IMR-90 (cell line): ENCODE results near the gene ARAP1. TPM values are rescaled to one million over a fixed set of nuclear protein-coding genes. Genes with fewer than 3 reads are reported as not detected.

ENCODE experiments used
- ATAC-seq: fragments of 200-7000 bp; cut with Tn5 transposase; 2 replicates; pipeline ENCODE4 v1.9.1; 2020; ENCODE audit warnings: low read depth, mild to moderate bottlenecking, moderate library complexity
- BruUV-seq: library from RNA; stranded (reverse); fragments of 400-500 nt; replicated peaks from 2 replicates; lab custom pipeline; 2021; lab: Mats Ljungman, UMichigan
- CTCF ChIA-PET: fragments of 300-600 bp; formaldehyde crosslinking; extraction: SDS; loops from one replicate; lab custom pipeline; 2021; ENCODE audit warnings: antibody characterized with exemption; lab: Yijun Ruan, JAX
- POLR2A ChIA-PET: fragments of 300-600 bp; sonication (Branson Sonifier 250); formaldehyde crosslinking; loops from one replicate; lab custom pipeline; 2022; ENCODE audit warnings: antibody characterized with exemption; ENCODE audit not compliant: unreplicated experiment; lab: Charles Lee
- DNase-seq: peaks from one replicate; pipeline ENCODE4 v3.0.0; 2013
- H2AFZ ChIP-seq: replicated peaks from 2 replicates; pipeline ENCODE3; 2013; ENCODE audit warnings: low read length, mild to moderate bottlenecking; ENCODE audit not compliant: poor library complexity
- H2AK5ac ChIP-seq: 2 replicates; pipeline ENCODE4 v1.6.1; 2013; ENCODE audit warnings: low read depth, low read length, inconsistent platforms
- H2AK9ac ChIP-seq: replicated peaks from 2 replicates; pipeline ENCODE3; 2013; ENCODE audit warnings: mild to moderate bottlenecking, low read depth, low read length, moderate library complexity; ENCODE audit not compliant: poor library complexity
- H2BK120ac ChIP-seq: 2 replicates; pipeline ENCODE4 v1.6.1; 2013; ENCODE audit warnings: low read depth, low read length, inconsistent platforms
- H2BK15ac ChIP-seq: 3 replicates; pipeline ENCODE4 v1.6.1; 2013; ENCODE audit warnings: low read depth, low read length, inconsistent platforms
- H2BK20ac ChIP-seq: 2 replicates; pipeline ENCODE4 v1.6.1; 2013; ENCODE audit warnings: low read depth, mild to moderate bottlenecking, inconsistent platforms, low read length, moderate library complexity
- H2BK5ac ChIP-seq: 2 replicates; pipeline ENCODE4 v1.6.1; 2013; ENCODE audit warnings: mild to moderate bottlenecking, low read depth, low read length, inconsistent platforms; ENCODE audit not compliant: poor library complexity, severe bottlenecking
- H3K14ac ChIP-seq: replicated peaks from 2 replicates; pipeline ENCODE4 v1.6.1; 2013; ENCODE audit warnings: low read depth, low read length, inconsistent platforms
- H3K18ac ChIP-seq: 2 replicates; pipeline ENCODE4 v1.6.1; 2013; ENCODE audit warnings: low read depth, low read length, control low read depth
- H3K23ac ChIP-seq: 2 replicates; pipeline ENCODE4 v1.6.1; 2013; ENCODE audit warnings: low read depth, low read length, inconsistent platforms
- H3K27ac ChIP-seq: 2 replicates; pipeline ENCODE4 v1.5.1; 2013; ENCODE audit warnings: mild to moderate bottlenecking, control low read depth, low read length; ENCODE audit not compliant: insufficient read depth
- H3K27me3 ChIP-seq: 2 replicates; pipeline ENCODE4 v1.6.1; 2013; ENCODE audit warnings: low read length; ENCODE audit not compliant: control insufficient read depth, insufficient read depth
- H3K36me3 ChIP-seq: 2 replicates; pipeline ENCODE4 v1.6.1; 2013; ENCODE audit warnings: low read length, mixed read lengths; ENCODE audit not compliant: control insufficient read depth, insufficient read depth
- H3K4ac ChIP-seq: 2 replicates; pipeline ENCODE4 v1.6.1; 2013; ENCODE audit warnings: low read depth, low read length, inconsistent platforms
- H3K4me1 ChIP-seq: 2 replicates; pipeline ENCODE4 v1.6.1; 2013; ENCODE audit warnings: low read length, mixed read lengths; ENCODE audit not compliant: control insufficient read depth, insufficient read depth
- H3K4me2 ChIP-seq: 2 replicates; pipeline ENCODE4 v1.6.1; 2013; ENCODE audit warnings: low read depth, mild to moderate bottlenecking, control low read depth, low read length, moderate library complexity
- H3K4me3 ChIP-seq: 2 replicates; pipeline ENCODE4 v1.5.1; 2013; ENCODE audit warnings: low read depth, mild to moderate bottlenecking, control low read depth, low read length, moderate library complexity; ENCODE audit not compliant: insufficient read depth
- H3K56ac ChIP-seq: 2 replicates; pipeline ENCODE4 v1.6.1; 2013; ENCODE audit warnings: low read length, inconsistent platforms; ENCODE audit not compliant: insufficient read depth; ENCODE audit errors: extremely low read depth
- H3K79me1 ChIP-seq, 2 experiments: 2 replicates each; pipeline ENCODE4 v1.6.1; 2013; ENCODE audit warnings: low read length in 2 of 2, inconsistent platforms in 1 of 2, low read depth in 1 of 2
- H3K9ac ChIP-seq: 2 replicates; pipeline ENCODE4 v1.6.1; 2013; ENCODE audit warnings: low read depth, low read length, control low read depth
- H3K9me1 ChIP-seq: 2 replicates; pipeline ENCODE4 v1.6.1; 2013; ENCODE audit warnings: low read length, inconsistent platforms; ENCODE audit not compliant: insufficient read depth
- H3K9me3 ChIP-seq: 2 replicates; pipeline ENCODE4 v1.6.1; 2013; ENCODE audit warnings: low read length; ENCODE audit not compliant: control insufficient read depth, insufficient read depth
- H4K20me1 ChIP-seq: 2 replicates; pipeline ENCODE4 v1.6.1; 2013; ENCODE audit warnings: low read length, inconsistent platforms; ENCODE audit not compliant: insufficient read depth
- H4K5ac ChIP-seq: 2 replicates; pipeline ENCODE4 v1.6.1; 2013; ENCODE audit warnings: mild to moderate bottlenecking, low read depth, low read length, control low read depth
- H4K8ac ChIP-seq, 2 experiments: 2 replicates each; pipeline ENCODE4 v1.6.1; 2013; ENCODE audit warnings: low read depth in 2 of 2, low read length in 2 of 2, control low read depth in 1 of 2, inconsistent platforms in 1 of 2
- H4K91ac ChIP-seq: 2 replicates; pipeline ENCODE4 v1.6.1; 2013; ENCODE audit warnings: low read depth, low read length, inconsistent platforms; ENCODE audit not compliant: insufficient read depth
- BHLHE40 ChIP-seq: fragments of 150-350 bp; IDR thresholded peaks from 2 replicates; pipeline ENCODE4 v1.6.1; 2016; ENCODE audit warnings: mild to moderate bottlenecking, low read depth, low read length
- CEBPB ChIP-seq: IDR thresholded peaks from 2 replicates; pipeline ENCODE4 v1.6.1; 2012; ENCODE audit warnings: low read depth, low read length, improper control_type of control experiment
- FOS ChIP-seq: fragments of 150-350 bp; IDR thresholded peaks from 2 replicates; pipeline ENCODE4 v1.6.1; 2016; ENCODE audit warnings: low read depth, low read length
- WGBS, 2 experiments: methylation state at CpG; one replicate each; pipeline versions ENCODE4 v1.1.5 to v1.1.7; 2013; ENCODE audit warnings: missing lambda C conversion rate in 2 of 2; ENCODE audit not compliant: insufficient read length in 1 of 2; ENCODE audit errors: extremely low coverage in 2 of 2; 5-methylcytosine and 5-hydroxymethylcytosine counted together
- dilution Hi-C: fragments of 300-500 bp; cut with HindIII; formaldehyde crosslinking; loops from one replicate; pipeline ENCODE4 v1.14.3; 2018; ENCODE audit warnings: low sequenced_read_pairs; ENCODE audit not compliant: unreplicated experiment
- in situ Hi-C: fragments of 300-500 bp; cut with MboI; formaldehyde crosslinking; loops from 3 replicates; pipeline ENCODE4 v1.14.3; 2019; ENCODE audit warnings: low sequenced_read_pairs, inconsistent platforms, mixed read lengths
- intact Hi-C: fragments of 100-400 bp; cut with micrococcal nuclease; formaldehyde crosslinking; loops from 2 replicates; pipeline ENCODE4 v1.10.0; 2022
- polyA plus RNA-seq, 3 experiments: library from polyadenylated mRNA; depleted of rRNA; stranded (reverse); fragments of >200 nt; gene quantifications; 2 replicates each; pipeline ENCODE4 v1.2.3, GENCODE V29; 2012; ENCODE audit warnings: low replicate concordance in 1 of 3
- total RNA-seq: library from RNA; depleted of rRNA; stranded (reverse); fragments of >200 nt; gene quantifications from 2 replicates; pipeline ENCODE4 v1.2.3, GENCODE V29; 2012
- TF ChIP-seq, protein P1 (sequence below): fragments of 150-350 bp; IDR thresholded peaks from 2 replicates; pipeline ENCODE4 v1.6.1; 2017; ENCODE audit warnings: mild to moderate bottlenecking, antibody characterized with exemption, low read length, low read depth

ARAP1 gene
- total and polyA plus RNA-seq, 2 of the 4 experiments (the other 2 are of a cell fraction) = 37.6 to 63.1 TPM

DNA sequence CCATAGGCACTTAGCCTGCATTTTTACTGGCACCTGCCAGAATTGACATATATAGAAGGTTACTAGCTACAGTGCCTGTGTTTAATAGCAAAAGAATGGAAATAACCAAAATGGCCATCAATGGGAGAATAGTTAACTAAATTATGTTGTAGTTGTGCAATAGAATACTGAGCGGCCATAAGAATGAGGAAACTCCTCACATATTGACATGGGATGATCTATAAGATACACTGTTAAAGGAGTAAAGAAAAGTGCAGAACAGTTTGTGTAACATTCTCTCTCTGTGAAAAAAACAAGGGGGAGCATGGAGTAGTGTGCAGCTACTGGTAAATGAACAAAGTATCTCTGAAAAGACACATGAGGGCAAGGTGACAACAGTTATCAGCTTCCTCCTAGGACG is 21.5 kb downstream of the ARAP1 start:
- no peaks in the 10 kb centered on the region for H3K27me3 ChIP-seq
- H3K9me1 ChIP-seq = peaks cover 5% of the 10 kb centered on the region; the same call in 1 of the 2 replicates
- H2BK20ac ChIP-seq = no peak overlapping the region
- no peak overlapping the region for H3K4me3 ChIP-seq
- no peak overlapping the region for H3K56ac ChIP-seq
- peaks cover 2% of the 10 kb centered on the region; the same call in 1 of the 2 replicates for H4K20me1 ChIP-seq
- peaks cover 2% of the 10 kb centered on the region; the same call in 1 of the 2 replicates for H3K36me3 ChIP-seq
- CTCF ChIA-PET = interaction anchor here (0.6 kb wide), 1 partner anchor 605 kb away, joined by 3 read pairs; no protein-coding TSS in a partner anchor
- no peak overlapping the region for H2BK120ac ChIP-seq
- dilution Hi-C loops = no loop called here
- H2AFZ ChIP-seq = no peak overlapping the region
- ATAC-seq = no peak
- H2BK5ac ChIP-seq = no peak overlapping the region
- no peak overlapping the region for H3K23ac ChIP-seq
- intact Hi-C loops = no loop called here
- no peak overlapping the region for H2AK5ac ChIP-seq
- no peak overlapping the region for H3K9ac ChIP-seq
- BruUV-seq = no TSS peak
- H3K14ac ChIP-seq = no peak overlapping the region
- H4K5ac ChIP-seq = no peak overlapping the region
- peaks cover 11 to 59% of the 10 kb centered on the region in 2 experiments; a peak in 3 of 4 replicates for H3K79me1 ChIP-seq
- no peak for DNase-seq
- no peak overlapping the region for H2AK9ac ChIP-seq
- in situ Hi-C loops = no loop called here
- H3K4me2 ChIP-seq = no peak overlapping the region
- H2BK15ac ChIP-seq = no peak overlapping the region
- TF ChIP-seq FOS = no peak
- TF ChIP-seq BHLHE40 = no peak
- TF ChIP-seq, protein P1, sequence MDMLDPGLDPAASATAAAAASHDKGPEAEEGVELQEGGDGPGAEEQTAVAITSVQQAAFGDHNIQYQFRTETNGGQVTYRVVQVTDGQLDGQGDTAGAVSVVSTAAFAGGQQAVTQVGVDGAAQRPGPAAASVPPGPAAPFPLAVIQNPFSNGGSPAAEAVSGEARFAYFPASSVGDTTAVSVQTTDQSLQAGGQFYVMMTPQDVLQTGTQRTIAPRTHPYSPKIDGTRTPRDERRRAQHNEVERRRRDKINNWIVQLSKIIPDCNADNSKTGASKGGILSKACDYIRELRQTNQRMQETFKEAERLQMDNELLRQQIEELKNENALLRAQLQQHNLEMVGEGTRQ = no peak
- TF ChIP-seq CEBPB = peak; percentile 36; the same call in 1 of the 2 replicates
- H3K18ac ChIP-seq = no peak overlapping the region
- H4K8ac ChIP-seq = no peak overlapping the region
- POLR2A ChIA-PET = no interaction called here
- H3K9me3 ChIP-seq = no peaks in the 10 kb centered on the region
- WGBS, 2 experiments = no CpG with 5 or more reads among the region's 2 CpGs
- no peak overlapping the region for H4K91ac ChIP-seq
- H3K27ac ChIP-seq = no peak overlapping the region
- H3K4ac ChIP-seq = no peak overlapping the region
- H3K4me1 ChIP-seq = peaks cover 7% of the 10 kb centered on the region
